HG03025 (cell line): ENCODE measurements around the gene LILRA6.
"Not testable (repeated sequence)": the region's sequence is repeated elsewhere in the genome, so short reads cannot be mapped to it uniquely, and the experiment has no call there.

Experiments
- ATAC-seq: cut with Tn5 transposase; IDR thresholded peaks from one replicate; pipeline ENCODE4 v1.9.1; 2021; ENCODE audit warnings: mild to moderate bottlenecking, moderate library complexity; ENCODE audit not compliant: unreplicated experiment, low FRiP score

The LILRA6 gene

GRCh38 chr19:54242646-54243045 is at the start of gene LILRA6:
LILRA6 (minus strand) TSS chr19:54242790.
- not testable (repeated sequence) for ATAC-seq

GRCh38 chr19:54289160-54289559 is 46.6 kb upstream of the LILRA6 start:
- ATAC-seq, result not testable (repeated sequence)

GRCh38 chr19:54287456-54287855 is 44.9 kb upstream of the LILRA6 start:
- no peak for ATAC-seq

GRCh38 chr19:54286283-54286682 is 43.7 kb upstream of the LILRA6 start:
- ATAC-seq, result not testable (repeated sequence)

DNA sequence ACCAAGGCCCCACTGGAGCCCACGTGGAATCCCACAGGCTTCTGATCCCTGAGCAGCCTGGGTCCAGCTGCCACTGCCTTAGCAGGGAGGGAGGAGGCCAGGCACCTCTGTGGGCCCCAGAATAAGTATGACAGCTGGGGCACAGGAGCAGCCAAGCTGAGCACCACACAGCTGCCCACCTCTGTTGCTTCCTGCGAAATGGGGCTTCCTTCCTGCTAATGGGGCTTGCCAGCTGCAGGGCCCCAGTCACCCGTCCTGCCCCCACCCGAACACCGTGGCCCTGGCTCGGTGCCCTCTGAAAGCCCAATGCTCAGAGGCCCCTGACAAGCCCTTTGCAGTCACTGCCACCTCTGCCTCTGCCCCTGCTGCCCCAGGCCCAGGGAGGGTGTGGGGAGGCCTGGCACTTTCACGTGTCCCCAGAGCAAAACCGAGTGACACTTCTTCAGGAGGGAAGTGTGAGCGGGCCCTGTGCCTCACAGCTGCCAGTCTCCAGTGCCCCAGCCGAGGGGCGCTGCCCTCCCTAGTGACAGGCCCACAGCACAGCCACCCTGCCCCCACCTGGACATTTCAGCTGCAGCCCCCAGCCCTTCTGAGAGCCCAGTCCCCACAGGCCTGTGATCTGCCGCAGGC is 43.0 kb upstream of the LILRA6 start:
- ATAC-seq, result not testable (repeated sequence)

- no peak for ATAC-seq
Measured at GRCh38 chr19:54282686-54283470, 40.3 kb upstream of the LILRA6 start.

GRCh38 chr19:54281729-54282075 is 39.1 kb upstream of the LILRA6 start:
- not testable (repeated sequence) for ATAC-seq

DNA sequence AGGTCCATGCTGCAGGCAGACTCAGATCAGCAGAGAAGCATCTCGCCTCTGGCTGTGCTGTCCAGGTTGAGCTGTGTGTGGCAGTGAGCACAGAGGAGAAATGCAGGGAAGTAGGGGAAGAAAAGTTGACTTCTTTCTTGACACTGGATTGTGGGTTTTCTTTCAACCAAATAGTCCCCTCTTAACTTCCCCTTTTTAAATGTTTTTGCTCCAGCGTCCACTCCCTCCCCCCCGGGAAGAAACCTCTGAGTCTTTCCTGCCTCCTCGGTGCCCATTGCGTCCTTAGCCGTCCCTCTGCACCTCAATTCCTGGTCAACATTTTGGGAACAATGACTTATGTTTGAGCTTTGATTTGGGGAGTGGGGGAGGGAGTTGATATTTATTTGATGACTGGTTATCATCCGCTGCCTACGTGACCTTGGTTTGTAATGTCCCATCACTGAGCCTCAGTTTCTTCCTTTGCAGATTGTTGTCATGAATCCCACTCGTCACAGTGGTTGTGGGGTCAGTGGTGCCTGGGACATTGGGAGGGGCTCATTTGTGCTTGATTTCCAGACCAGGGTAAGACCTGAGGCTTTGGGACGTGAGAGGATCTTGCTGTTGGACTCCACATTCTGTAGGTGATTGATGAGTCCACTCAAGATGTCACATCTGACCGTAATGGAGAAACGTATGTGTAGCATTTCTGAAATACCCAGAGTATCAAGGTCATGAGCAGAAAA is 38.6 kb upstream of the LILRA6 start, which contains the start of gene LILRB2:
TSS of gene LILRB2 (minus strand) at position 104 of the 722 bp plus-strand sequence. CDS start 614 bp downstream, outside the sequence.
- ATAC-seq, result no peak

DNA sequence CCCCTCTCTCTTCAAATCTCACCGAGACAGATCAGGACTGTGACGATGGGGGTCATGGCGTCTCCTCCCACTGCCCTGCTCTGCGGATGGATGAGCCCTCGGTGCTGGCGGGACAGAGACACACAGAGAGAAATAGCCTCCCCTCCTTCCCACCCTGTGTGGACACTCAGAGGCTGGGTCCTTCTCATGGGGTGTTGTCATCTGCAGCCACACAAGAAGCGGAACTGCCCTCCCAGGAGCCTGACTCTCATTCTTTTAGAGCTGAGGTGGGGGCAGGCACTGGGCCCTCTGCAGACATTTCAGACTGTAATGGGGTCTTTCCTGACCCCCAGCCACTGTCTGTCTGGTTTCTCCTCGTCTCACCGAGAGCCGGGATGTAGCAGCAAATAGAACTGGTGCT is 37.9 kb upstream of the LILRA6 start:
- ATAC-seq, result not testable (repeated sequence)

DNA sequence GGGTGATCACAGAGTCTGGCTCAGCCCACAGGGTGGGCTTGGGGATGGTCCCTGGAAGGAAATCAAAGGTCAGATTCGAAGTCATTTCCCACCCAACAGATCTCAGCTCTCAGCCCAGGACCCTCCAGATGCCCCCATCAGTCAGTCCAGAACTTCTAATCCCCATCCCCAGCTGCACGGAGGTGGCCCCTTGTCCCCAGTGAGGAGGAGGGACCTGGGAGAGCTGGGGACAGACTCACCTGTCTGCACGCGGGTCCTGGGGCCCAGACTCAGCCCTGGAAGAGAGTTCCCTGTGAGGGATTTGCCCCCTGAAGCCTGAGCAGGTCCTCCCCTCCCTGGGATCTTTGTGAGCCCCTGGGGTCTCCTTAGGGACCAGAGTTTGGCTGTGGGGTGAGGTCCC is 37.4 kb upstream of the LILRA6 start:
- ATAC-seq, result not testable (repeated sequence)

DNA sequence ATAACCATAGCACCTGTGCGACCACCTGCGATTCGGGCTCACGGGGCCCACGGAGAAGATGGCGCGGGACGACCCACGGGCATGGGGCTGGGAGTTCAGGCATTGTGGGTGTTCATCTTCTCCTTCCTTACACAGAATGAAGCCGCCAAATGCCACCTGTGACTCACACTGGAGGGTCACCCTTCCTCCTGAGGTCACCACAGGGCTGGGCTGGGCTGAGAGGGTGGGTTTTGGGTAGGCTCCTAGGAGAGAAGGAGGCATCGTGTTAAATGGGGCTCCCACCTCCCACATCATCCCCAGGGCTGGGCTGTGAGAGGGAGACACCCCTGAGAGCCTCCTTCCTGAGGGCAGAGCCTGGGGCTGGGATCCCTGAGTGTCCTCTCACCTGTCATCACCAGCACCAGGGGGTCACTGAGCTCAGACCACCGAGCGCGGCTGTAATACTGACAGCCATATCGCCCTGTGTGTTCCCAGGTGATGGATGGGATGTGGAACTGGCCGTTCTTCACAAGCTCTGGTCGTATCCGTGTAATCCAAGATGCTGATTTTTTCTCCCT is 36.9 kb upstream of the LILRA6 start:
- ATAC-seq, result no peak

DNA sequence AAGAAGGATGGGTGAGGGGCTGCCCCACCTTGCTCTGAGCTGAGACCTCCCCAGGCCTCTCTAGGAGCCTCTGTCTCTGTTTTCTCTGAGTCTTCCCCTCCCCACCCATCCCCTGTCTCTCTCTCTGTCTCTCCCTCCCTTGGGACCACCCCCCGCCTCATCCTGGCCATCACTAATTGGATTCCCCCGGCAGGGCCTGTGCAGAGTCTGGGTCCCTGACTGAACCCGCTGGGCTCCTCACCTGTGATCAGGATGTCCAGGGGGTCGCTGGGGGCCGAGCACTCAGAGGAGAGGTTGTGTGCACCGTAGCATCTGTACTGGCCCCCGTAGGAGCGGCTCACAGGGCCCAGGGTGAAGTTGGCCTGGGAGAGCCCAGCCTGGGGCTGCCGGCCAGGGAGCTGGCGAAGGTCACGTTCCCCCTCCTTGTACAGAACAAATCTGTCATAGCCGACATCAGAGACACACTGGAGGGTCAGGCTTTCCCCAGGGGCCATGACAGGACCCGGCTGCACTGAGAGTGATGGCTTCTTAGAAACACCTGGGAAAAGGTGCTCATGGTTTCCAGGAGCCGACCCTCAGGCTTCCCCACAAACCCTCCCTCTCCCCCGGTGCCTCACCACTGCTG is 36.1 kb upstream of the LILRA6 start:
- not testable (repeated sequence) for ATAC-seq

DNA sequence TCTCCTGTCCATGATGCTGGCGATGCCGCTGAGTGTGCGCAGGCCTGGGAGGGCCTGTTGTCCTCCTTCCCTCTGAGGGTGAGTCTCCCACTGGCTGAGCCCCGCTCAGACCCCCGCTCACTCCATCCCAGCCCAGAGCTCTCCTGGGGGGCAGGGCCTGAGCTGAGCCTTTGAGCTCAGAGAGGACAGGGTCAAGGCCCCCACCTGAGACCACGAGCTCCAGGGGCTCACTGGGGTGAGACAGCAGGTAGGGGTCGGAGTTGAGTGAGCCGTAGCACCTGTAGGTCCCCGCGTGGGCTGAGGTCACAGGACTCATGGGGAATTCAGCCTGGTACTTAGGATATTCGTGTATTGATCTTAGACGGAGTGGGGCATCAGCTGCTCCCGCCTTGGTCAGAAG is 35.5 kb upstream of the LILRA6 start:
- not testable (repeated sequence) for ATAC-seq

- ATAC-seq, result not testable (repeated sequence)
Measured at GRCh38 chr19:54277111-54277615, 34.6 kb upstream of the LILRA6 start.

- no peak for ATAC-seq
Measured at GRCh38 chr19:54275951-54276350, 33.4 kb upstream of the LILRA6 start.

GRCh38 chr19:54274516-54274915 is 31.9 kb upstream of the LILRA6 start:
- ATAC-seq, result not testable (repeated sequence)

- ATAC-seq, result no peak
Measured at GRCh38 chr19:54273821-54274220, 31.2 kb upstream of the LILRA6 start.

- ATAC-seq, result not testable (repeated sequence)
Measured at GRCh38 chr19:54272181-54272580, 29.6 kb upstream of the LILRA6 start.

GRCh38 chr19:54271587-54271986 is 29.0 kb upstream of the LILRA6 start:
- ATAC-seq, result not testable (repeated sequence)

DNA sequence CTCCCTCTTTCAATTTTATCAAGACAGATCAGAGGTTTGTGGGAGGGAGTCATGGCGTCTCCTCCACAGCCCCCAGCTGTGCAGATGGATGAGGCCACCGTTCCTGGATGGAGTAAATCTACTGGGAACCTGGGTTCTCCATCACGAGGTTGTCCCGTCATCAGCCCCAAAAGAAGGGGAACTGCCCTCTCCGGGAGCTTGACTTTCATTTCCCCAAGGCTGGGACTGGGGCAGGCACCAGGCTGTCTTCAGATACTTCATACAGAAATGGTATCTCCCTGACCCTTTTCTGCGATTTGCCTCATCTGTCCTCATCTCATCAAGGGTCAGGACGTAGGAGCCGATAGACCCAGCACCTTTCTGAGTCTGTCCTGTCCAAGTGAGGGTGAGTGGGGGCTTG is 28.5 kb upstream of the LILRA6 start:
- ATAC-seq, result no peak
